Measurements from ENCODE around the gene RBMS3.

The RBMS3 gene

DNA sequence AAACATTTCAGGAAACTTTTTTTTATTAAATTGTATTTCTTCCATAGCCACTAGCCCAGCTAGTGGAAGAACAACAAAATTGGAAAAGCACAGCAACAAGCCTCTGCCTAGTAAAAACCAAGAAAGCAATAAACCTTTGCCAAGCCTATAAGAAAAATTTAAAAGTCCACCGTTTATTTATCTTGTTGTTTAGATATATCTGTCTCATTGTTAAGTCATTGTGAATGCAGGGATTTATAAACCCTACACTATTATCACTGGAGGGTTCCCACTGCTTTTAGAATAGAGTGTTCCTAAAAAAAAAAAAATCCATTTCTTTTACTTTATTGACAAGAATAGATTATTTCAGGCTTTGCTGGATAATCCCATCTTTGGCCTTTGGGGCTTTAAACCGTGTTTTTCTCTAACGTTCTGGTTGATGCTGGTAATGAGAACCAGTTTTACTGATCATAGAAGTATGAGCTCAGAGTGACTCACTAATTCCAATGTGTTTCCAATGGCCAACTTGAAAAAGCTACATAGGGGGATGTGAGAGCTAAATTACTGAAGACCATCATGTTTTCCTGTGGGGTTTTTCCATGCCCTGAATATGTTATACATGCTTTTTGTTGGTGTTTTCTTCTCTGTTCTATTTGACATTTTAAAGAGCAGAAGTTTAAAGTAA lies 634.1 kb downstream of the RBMS3 start:
- DNase-seq = no peak

DNA sequence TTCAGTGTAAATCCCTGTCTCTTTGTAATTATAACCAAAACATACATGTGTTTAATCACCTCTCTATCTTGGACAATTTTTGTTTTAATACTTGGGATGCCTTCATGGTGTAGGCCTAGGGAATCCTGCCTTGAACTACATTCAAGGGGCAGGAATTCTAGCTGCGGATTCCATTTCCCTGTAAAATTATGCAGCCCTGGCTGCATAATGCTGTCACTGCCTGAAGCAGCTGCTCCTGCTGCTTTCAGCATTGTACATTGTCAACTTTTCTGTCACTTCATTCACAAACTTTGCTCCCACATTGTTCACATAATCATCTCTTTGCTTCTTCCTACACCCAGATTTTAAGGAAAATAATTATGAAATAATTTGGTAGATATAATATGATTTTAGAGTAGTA lies 638.7 kb downstream of the RBMS3 start:
- DNase-seq = no peak

DNA sequence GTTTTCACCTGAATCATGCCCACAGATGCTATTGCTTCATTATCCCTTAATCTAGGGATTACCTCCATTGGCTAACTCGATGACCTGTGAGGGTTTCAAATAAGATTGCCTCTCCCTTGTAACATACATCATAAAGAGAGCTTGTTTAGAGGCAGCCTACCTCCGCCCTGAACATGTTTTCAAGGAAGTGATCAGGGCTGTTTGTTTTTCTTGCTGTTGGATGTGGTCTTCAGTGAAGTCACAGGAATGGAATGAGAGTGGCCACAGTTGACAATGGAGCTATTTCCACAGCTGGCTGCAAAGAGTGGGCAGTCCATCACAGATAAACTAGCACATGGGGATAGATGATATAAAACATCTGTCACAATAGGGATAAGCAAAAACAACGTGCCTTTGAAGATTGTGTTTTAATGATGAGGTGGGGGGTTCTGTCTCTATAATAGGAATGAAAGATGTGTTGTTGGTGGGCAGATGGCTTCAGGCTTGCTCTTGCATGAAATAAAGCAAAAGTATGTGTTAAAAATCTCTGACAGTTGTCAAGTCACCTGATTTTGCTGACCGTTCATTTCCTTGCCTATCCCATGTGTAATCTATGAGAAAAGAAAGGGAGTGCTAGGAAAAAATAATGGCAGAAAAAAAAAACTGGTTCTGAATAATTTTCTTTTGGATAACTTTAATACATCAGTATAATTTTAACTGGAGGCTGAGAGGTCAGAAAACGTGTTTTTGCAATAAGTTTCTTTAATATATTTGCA lies 642.3 kb downstream of the RBMS3 start:
- DNase-seq = no peak

DNA sequence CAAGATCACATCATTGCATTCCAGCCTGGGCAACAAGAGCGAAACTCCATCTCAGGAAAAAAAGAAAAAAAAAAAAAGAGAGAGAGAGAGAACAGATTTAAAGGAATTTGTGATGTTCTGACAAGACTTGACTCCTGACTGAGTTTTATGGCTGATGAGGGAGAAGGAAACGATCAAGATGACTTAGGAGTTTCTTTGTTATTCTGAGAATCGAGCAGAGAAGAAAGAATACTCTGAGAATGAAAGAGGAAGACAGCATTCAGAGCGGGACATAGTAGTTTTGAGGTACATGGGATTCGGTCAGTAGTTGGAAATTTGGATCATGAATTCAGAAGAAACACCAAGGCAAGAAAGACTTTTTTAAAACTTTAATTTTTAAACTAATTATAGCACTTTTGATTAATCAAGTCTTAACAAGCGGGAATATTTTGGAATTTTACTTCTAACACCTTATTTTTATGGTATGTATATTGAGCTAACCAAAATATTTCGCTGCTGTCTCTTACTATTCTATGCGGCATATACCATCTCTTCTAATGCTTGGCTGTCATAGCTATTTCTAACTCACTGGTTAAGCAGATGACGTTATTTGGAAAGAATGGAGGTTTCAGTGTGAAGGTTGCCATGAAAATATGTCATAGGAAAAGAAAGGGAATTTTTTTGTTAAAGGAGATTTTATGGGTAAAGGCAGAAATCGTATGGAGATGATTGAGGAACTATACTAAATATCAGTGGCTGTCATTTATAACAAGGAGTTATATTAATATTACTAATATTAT lies 644.1 kb downstream of the RBMS3 start:
- no peak for DNase-seq

DNA sequence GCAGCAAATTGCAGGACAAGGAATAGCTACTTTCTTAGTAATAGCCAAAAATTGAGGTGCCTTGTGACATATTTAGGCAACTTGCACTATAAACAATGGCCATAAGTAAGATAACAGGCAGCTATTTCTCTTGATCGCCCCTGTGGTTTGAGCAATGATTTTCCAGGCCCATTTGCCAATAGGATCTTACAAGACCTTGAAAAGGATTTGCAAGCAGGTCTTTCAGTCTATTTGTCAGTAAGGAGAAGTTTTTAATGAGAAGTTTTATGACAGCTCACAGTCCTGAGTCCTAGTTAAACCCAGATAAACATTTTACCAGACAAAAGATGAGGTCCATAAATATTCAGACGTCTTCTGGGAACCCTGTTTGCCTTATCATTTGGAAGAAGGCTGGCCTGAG lies 645.5 kb downstream of the RBMS3 start:
- no peak for DNase-seq

DNA sequence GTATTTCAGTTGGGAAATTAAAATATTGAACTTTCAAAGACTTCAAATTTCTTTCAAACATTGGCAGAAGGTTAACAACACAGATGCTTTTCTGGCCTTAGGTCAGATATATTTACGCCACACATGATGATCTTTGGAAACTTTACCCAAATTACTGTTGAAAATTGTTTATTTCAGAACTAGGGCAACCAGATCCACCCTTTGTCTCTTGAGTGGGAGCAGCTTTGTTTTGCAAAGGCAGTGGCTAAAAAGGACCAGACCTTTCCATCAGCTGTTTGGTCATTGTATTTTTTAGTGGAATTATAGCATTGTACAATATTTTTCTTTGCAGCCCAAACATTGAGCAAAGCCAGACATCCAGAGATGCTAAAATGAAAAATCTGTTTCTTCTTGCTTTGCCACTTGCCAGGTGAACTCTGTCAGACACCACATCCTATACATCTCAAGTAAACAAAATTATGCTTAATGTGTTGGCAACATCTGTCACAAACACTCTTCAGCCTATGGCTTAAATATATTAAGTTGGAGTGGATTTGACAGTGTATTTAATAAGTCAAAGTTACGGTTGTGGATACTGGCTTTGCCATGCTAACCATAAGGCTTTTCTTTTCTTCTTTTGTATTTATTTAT lies 651.9 kb downstream of the RBMS3 start:
- DNase-seq = no peak

DNA sequence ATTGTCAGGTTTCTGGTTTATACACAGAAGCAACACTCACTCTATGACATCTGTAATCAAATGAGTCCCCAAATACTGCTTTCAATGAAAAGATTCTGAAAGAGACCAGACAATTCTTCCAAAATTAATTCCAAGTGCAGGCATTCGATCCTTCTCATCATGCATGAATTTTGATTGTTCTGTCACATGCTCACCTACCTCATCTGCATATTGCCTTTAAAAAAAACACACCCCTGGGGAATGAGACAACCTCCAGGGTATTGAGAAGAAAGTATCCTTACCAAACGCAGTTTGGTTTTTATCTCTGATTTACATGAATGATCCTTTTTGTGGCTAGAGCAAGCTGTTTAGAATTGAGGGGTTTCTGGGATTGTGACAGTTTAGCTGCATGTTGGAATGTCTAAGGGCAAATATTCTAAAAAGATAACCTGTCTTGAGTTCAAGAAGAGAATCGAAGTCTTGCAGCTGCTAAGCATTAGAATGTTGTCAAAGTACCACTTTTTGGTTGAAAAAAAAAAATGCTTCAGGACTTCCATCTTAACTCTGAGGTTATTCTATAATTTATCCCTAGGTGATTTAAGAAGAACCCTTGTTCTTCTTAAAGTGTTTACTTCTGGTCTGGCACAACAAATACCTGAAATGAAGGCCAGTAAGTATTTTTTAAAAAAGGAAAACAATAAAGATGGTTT lies 653.1 kb downstream of the RBMS3 start:
- no peak for DNase-seq

DNA sequence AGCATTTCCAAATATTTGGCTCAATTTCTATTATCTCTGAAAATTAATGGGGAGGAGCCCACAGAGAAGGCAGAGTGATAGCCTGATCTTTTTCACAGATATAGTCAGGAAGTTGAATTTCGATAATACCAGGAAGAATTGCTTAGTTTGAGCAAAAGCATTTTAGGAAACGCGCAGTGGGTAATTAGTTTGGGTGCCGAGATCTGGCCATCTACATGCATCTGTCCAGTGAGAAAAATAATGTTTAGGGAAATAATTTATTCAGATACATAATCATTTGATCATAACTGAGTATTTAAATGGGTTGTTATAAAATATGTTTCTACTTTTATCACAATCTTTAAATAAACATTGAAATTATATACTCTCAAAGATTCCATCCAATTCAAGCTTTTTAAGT lies 653.9 kb downstream of the RBMS3 start:
- no peak for DNase-seq

DNA sequence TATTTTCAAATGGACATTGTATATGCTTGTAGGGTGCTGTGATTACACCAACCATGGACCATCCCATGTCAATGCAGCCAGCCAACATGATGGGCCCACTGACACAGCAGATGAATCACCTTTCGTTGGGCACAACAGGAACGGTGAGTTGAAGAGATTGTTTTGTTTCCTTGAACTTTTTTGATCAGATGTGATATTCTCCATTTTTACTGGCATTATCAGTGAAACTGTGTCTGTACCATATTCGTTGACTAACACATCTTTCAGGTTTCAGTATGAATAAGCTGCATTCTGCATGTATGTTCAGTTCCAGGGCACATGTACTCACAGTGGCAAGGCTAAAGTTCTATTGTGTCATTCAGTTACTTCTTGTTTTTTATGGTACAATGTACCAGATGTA lies 655.2 kb downstream of the RBMS3 start:
- no peak for DNase-seq

DNA sequence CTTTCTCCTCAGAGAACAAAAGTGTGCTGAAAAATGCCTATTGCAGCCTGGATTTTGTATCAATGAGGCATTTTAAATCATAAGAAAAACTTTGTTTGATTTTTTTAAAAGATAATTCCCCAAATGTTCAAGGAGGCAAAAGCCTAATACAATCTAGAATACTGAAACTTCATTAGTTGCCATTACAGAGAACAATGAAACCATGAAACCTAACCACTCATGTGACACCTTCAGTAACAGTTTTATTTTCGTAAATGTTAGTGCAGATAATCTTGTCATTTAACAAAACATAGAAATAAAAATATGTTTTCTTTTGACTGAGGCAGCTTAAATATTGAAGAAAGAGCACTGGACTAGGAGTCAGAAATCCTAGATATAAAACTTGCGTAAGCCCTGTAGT lies 655.9 kb downstream of the RBMS3 start:
- DNase-seq = no peak

DNA sequence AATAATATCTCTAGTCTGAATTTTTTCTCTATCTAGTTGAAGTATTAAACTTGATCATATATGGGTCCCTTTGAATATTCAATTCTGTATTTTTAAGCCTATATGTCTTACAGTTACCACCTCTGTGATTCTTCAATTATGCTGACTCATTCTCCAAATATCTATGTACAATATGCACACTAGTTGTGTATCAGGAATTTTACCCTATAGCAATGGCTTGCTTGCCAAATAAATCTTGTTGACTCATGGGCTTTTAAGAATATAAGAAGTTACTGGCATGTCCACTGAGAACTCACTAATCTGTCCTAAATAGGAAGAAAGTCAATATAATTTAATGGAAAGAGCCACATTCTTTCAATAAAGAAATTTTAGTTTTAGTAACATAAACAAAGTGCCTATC lies 656.3 kb downstream of the RBMS3 start:
- DNase-seq = no peak

DNA sequence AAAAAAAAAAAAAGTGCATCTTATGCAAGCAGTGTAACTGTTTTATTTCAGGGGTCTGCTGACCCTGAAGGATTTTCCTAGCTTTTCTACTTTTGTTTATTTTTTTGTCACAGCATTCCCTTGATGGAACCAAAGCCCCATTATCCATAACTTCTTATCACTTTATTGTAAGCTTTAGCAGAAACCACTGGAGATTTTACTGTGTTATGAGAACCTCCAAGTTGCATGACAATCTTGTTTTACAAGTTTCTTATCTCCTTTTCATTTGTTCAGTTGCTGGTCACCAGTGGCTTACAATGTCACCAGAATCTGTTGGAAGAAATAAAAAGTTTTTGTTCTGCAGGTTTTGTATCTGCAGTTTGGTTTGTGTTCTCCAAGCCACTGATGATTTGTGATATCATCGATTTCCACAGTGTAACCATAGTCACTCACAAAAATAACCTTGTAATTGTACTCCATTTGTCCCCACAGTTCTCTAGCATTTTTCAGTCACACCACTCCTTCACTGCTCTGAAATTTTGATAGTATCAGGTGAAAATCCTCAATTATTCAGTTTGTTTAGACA lies 660.0 kb downstream of the RBMS3 start:
- DNase-seq = no peak

DNA sequence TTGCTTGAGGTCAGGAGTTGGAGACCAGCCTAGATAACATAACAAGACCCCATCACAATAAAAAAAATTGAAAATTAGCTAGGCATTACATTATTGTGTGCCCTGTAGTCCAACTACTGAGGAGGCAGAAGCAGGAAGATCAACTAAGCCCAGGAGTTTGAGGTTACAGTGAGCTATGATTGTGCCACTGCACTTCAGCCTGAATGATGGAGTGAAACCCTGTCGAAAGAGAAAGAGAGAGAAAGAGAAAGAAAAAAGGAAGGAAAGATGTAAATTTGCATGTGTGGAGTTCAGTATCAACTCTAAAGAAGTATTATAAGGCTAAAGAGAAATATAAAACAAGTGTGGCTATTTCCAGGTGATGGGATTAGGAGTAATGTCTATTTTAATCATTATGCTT lies 661.4 kb downstream of the RBMS3 start:
- no peak for DNase-seq

DNA sequence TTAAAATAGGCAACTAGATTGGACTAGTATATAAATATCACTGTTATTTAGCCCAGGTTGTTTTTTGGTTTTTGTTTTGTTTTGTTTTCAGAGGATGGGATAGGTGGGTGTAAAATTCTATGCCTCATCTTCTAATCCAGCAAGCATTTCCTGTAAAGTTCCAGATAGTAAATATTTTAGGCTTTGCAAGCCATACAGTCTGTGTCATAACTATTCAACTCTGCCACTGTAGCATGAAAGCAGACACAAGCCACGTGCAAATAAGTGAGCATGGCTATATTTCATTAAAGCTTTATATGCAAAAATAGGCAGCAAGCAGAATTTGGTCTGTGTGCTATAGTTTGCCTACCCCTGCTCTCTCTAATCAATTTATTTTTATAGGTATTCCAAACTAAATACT lies 668.3 kb downstream of the RBMS3 start:
- DNase-seq = no peak

DNA sequence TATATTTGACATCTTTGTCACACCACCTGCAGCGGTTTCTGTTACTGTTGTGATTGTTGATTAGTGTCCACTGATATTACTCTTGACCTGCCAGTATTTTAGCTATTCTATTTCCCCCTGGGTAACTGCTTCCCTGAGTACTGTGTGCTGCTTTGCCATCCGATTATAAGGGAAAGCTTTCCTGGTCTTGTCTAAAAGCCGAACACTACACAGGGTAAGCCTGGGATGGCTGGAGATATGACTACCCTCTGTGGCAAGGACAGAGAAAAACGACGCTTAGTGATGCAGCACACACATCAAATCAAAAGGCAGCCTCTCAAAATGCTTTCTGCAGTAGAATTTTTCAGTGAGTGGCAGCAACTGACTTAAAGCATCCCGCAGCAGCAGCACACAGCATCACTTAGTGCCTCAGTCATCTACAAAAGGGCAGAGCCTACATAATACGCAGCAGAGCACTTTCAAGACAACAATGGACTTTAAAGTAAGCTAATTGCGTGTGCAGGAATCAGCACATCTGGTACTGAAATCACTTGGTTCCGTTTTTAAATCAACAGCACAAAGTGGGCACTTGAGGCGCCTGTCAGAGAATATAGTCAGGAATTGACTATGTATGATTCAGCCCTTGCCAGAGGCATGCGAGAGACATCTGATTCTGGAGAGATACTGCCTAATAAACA lies 669.2 kb downstream of the RBMS3 start:
- no peak for DNase-seq

DNA sequence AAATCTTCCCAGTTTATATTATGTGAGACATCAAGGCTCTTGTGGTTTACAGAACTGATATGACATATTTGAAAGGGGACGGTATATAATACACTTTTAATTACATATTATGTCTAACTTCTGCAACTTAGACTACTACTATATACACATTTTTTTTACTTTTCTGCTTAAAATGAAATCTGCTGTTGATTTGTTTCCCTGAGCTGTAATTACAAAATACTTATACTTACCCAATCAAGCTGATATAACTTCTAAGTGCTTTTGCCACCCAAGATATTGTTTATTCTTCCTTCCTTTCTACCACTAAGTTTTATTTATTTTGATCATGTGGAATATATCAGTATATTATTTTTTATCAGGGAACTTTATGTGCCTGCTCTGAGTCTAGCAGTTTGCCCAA lies 671.6 kb downstream of the RBMS3 start:
- no peak for DNase-seq

DNA sequence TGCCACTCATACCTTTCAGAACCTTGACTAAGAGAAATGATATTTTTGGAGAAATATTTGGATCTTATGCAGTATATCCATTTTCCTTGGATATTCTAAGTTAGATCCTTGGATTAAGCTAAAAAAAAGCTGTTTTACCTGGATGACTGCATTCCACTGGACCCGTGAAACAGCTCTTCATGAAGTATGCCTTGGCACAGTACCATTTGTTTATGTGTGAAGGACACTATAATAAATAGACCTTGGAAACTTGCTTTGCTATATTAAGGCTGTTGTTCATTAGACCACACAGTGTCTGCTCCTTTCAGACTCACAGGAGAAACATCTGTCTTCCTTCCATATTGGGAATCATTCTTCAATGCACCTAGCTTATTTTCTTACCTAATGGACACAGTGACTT lies 674.5 kb downstream of the RBMS3 start:
- no peak for DNase-seq

DNA sequence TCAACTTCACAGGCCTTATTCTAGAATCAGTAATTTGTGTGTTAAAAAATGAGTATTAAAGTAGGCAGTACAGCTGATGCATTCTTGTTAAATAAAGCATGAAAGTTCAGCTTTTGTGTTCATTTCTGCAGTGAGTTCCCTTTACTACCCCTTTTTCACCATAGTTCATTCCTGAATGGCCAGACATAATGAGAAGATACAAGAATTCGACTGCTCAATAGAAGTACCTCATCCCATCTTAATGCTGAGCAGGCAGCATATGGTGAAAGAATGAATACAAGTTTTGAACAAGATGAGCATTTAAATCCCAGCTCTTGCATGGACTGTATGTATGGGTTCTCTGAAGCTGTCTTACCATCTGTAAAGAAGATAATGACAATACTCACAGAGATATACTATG lies 677.9 kb downstream of the RBMS3 start:
- DNase-seq = no peak

DNA sequence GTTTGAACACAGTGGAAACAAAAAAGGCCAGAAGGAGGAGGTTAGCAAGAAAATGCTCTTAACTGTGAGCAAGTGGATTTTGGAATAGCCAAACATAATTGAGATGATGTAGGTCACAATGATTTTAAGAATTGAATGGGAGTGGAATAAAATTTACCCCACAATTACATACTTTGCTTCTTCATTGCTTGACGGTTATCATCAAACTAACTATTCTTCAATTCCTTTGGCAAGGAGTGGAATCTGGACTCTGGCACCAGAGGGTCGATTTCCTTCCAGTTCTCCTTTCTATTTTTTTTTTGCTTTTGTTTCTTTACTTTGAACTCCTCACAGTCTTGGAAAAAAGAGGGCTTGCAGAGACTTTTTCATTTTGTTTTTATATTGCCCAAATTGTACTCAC lies 691.0 kb downstream of the RBMS3 start:
- no peak for DNase-seq

DNA sequence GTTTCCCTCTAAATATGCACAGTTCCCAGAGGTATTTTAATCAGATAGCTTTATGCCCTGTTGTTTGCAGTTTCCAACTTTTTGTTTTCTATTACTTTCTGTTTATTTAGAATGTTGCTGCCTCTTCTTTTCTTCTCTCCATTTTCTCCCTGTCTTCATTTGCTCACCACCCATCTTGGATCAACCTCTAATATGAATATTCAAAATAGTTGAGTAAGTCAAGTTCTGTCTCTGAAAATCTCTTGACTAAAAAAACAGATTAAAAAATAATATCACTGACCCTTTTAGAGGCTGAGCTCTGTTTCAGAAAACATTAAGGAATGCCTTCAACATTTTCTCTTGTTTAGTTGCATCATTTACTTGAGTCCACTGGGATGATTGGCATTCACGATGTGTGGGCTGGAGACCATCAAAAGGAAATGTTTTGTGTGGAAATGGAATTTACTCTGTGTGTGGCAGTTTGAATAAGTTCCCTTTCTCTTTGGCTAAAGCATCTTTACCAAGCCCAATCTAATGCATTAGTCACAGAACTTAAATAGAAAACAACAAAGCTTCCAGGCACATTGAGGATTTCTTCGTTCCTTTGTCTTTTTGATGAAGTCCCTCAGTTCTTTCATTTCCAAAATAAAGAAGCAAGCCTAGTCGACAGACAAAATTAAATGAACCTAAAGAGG lies 691.6 kb downstream of the RBMS3 start:
- no peak for DNase-seq

DNA sequence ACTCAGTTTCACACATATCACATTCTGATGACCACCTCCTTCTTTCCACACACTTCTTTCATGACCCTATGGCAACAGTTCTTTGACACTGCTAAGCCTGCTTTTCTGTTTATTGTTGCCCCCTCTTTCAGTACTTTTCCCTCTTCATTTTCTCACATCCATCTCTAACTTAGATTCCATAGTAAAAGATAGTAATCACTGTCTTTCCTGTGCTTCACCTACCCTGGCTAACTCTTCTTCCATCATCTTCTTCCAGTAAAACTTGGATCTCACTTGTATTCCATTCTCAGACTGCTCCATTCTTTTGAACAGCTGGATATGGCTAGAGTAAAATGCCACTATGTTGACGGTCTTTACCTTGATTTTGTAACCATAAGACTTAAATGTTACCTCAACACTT lies 692.9 kb downstream of the RBMS3 start:
- no peak for DNase-seq

Data from hippocampal formation (tissue), 2 donors.